ENCODE measurements around the gene KCNH1.

Gene KCNH1

GRCh38 chr1:210747112-210747511 lies 386.8 kb downstream of the KCNH1 start:
- H2BK15ac ChIP-seq (ENCODE audit: low read length) = no peak overlapping the region
- H3K23ac ChIP-seq (ENCODE audit: low read depth, low read length, poor library complexity) = no peak overlapping the region
- H3K36me3 ChIP-seq (replicated peaks in 1 of 2; ENCODE audit: control insufficient read depth in 2 of 2, insufficient read depth in 2 of 2, low read length in 2 of 2) = no peaks in the 10 kb centered on the region
- H2AFZ ChIP-seq (ENCODE audit: low read length) = no peak overlapping the region
- no peak for DNase-seq (ENCODE audit: low spot score)
- H3K4ac ChIP-seq (ENCODE audit: low read length) = no peak overlapping the region
- no peak overlapping the region for H3K18ac ChIP-seq (ENCODE audit: low read length)
- no peak overlapping the region for H4K8ac ChIP-seq (ENCODE audit: low read depth, low read length)
- no peak overlapping the region for H3K14ac ChIP-seq (ENCODE audit: low read length)
- H2AK5ac ChIP-seq (ENCODE audit: low read depth, low read length) = no peak overlapping the region
- H4K91ac ChIP-seq (ENCODE audit: low read depth, low read length, poor library complexity) = no peak overlapping the region
- no peak overlapping the region for H3K4me2 ChIP-seq (ENCODE audit: insufficient read depth, low read length, poor library complexity, severe bottlenecking)
- no peaks in the 10 kb centered on the region for H3K79me1 ChIP-seq (ENCODE audit: low read depth, low read length)
- H3K9me3 ChIP-seq (replicated peaks in 1 of 2; ENCODE audit: control insufficient read depth in 2 of 2, insufficient read depth in 1 of 2, low read depth in 1 of 2, low read length in 2 of 2) = no peaks in the 10 kb centered on the region
- H2BK5ac ChIP-seq (ENCODE audit: low read length) = no peak overlapping the region
- no peak overlapping the region for H3K9ac ChIP-seq (ENCODE audit: low read depth, low read length, poor library complexity)
- H3K4me1 ChIP-seq (ENCODE audit: control insufficient read depth in 2 of 2, insufficient read depth in 1 of 2, low read depth in 1 of 2, low read length in 2 of 2) = no peaks in the 10 kb centered on the region
- no peak overlapping the region for H2BK12ac ChIP-seq (ENCODE audit: low read length)
- H2BK120ac ChIP-seq (ENCODE audit: low read depth, low read length) = no peak overlapping the region
- WGBS, 2 donors (ENCODE audit: extremely low coverage in 2 of 2, insufficient read length in 2 of 2, insufficient replicate concordance in 1 of 2) = no CpG with 5 or more reads among the region's 3 CpGs
- no peak overlapping the region for H3K4me3 ChIP-seq (ENCODE audit: low read length in 2 of 2)
- H3K27ac ChIP-seq (replicated peaks; ENCODE audit: low read length) = no peak overlapping the region
- no peaks in the 10 kb centered on the region for H3K27me3 ChIP-seq (ENCODE audit: control insufficient read depth in 3 of 3, insufficient read depth in 3 of 3, low read depth in 1 of 3, low read length in 3 of 3)

- no peak overlapping the region for H2AK5ac ChIP-seq (ENCODE audit: low read depth, low read length)
- no peaks in the 10 kb centered on the region for H3K36me3 ChIP-seq (replicated peaks in 1 of 2; ENCODE audit: control insufficient read depth in 2 of 2, insufficient read depth in 2 of 2, low read length in 2 of 2)
- no peak for DNase-seq (ENCODE audit: low spot score)
- H3K4me3 ChIP-seq (ENCODE audit: low read length in 2 of 2) = no peak overlapping the region
- no peak overlapping the region for H3K14ac ChIP-seq (ENCODE audit: low read length)
- H4K8ac ChIP-seq (ENCODE audit: low read depth, low read length) = no peak overlapping the region
- no peak overlapping the region for H3K9ac ChIP-seq (ENCODE audit: low read depth, low read length, poor library complexity)
- H3K27ac ChIP-seq (replicated peaks; ENCODE audit: low read length) = no peak overlapping the region
- H3K23ac ChIP-seq (ENCODE audit: low read depth, low read length, poor library complexity) = no peak overlapping the region
- no peaks in the 10 kb centered on the region for H3K9me3 ChIP-seq (replicated peaks in 1 of 2; ENCODE audit: control insufficient read depth in 2 of 2, insufficient read depth in 1 of 2, low read depth in 1 of 2, low read length in 2 of 2)
- no peaks in the 10 kb centered on the region for H3K79me1 ChIP-seq (ENCODE audit: low read depth, low read length)
- no peak overlapping the region for H2AFZ ChIP-seq (ENCODE audit: low read length)
- no peak overlapping the region for H3K4me2 ChIP-seq (ENCODE audit: insufficient read depth, low read length, poor library complexity, severe bottlenecking)
- no peak overlapping the region for H2BK15ac ChIP-seq (ENCODE audit: low read length)
- peaks cover 0 to 2% of the 10 kb centered on the region in 2 donors for H3K4me1 ChIP-seq (ENCODE audit: control insufficient read depth in 2 of 2, insufficient read depth in 1 of 2, low read depth in 1 of 2, low read length in 2 of 2)
- no peak overlapping the region for H3K4ac ChIP-seq (ENCODE audit: low read length)
- H3K18ac ChIP-seq (ENCODE audit: low read length) = no peak overlapping the region
- H4K91ac ChIP-seq (ENCODE audit: low read depth, low read length, poor library complexity) = no peak overlapping the region
- no CpG with 5 or more reads among the region's 3 CpGs for WGBS, 2 donors (ENCODE audit: extremely low coverage in 2 of 2, insufficient read length in 2 of 2, insufficient replicate concordance in 1 of 2)
- no peak overlapping the region for H2BK12ac ChIP-seq (ENCODE audit: low read length)
- H2BK5ac ChIP-seq (ENCODE audit: low read length) = no peak overlapping the region
- no peak overlapping the region for H2BK120ac ChIP-seq (ENCODE audit: low read depth, low read length)
- no peaks in the 10 kb centered on the region for H3K27me3 ChIP-seq (ENCODE audit: control insufficient read depth in 3 of 3, insufficient read depth in 3 of 3, low read depth in 1 of 3, low read length in 3 of 3)
Measured at GRCh38 chr1:210746024-210746731, 387.8 kb downstream of the KCNH1 start.

GRCh38 chr1:210743038-210743437 lies 390.9 kb downstream of the KCNH1 start:
- no peaks in the 10 kb centered on the region for H3K27me3 ChIP-seq (ENCODE audit: control insufficient read depth in 3 of 3, insufficient read depth in 3 of 3, low read depth in 1 of 3, low read length in 3 of 3)
- no peak overlapping the region for H4K8ac ChIP-seq (ENCODE audit: low read depth, low read length)
- no peak overlapping the region for H3K9ac ChIP-seq (ENCODE audit: low read depth, low read length, poor library complexity)
- H4K91ac ChIP-seq (ENCODE audit: low read depth, low read length, poor library complexity) = no peak overlapping the region
- no peak overlapping the region for H3K14ac ChIP-seq (ENCODE audit: low read length)
- no peak overlapping the region for H3K23ac ChIP-seq (ENCODE audit: low read depth, low read length, poor library complexity)
- H3K4ac ChIP-seq (ENCODE audit: low read length) = no peak overlapping the region
- H2AFZ ChIP-seq (ENCODE audit: low read length) = no peak overlapping the region
- peaks cover 0 to 2% of the 10 kb centered on the region in 2 donors for H3K4me1 ChIP-seq (ENCODE audit: control insufficient read depth in 2 of 2, insufficient read depth in 1 of 2, low read depth in 1 of 2, low read length in 2 of 2)
- no peak overlapping the region for H2BK15ac ChIP-seq (ENCODE audit: low read length)
- H3K36me3 ChIP-seq (replicated peaks in 1 of 2; ENCODE audit: control insufficient read depth in 2 of 2, insufficient read depth in 2 of 2, low read length in 2 of 2) = no peaks in the 10 kb centered on the region
- no peak overlapping the region for H3K4me3 ChIP-seq (ENCODE audit: low read length in 2 of 2)
- no peaks in the 10 kb centered on the region for H3K9me3 ChIP-seq (replicated peaks in 1 of 2; ENCODE audit: control insufficient read depth in 2 of 2, insufficient read depth in 1 of 2, low read depth in 1 of 2, low read length in 2 of 2)
- no peak overlapping the region for H2AK5ac ChIP-seq (ENCODE audit: low read depth, low read length)
- H2BK120ac ChIP-seq (ENCODE audit: low read depth, low read length) = no peak overlapping the region
- no peak overlapping the region for H2BK12ac ChIP-seq (ENCODE audit: low read length)
- no peak overlapping the region for H3K27ac ChIP-seq (replicated peaks; ENCODE audit: low read length)
- no peak overlapping the region for H2BK5ac ChIP-seq (ENCODE audit: low read length)
- WGBS, 2 donors (ENCODE audit: extremely low coverage in 2 of 2, insufficient read length in 2 of 2, insufficient replicate concordance in 1 of 2) = no CpG with 5 or more reads among the region's 3 CpGs
- no peak overlapping the region for H3K18ac ChIP-seq (ENCODE audit: low read length)
- DNase-seq (ENCODE audit: low spot score) = no peak
- no peaks in the 10 kb centered on the region for H3K79me1 ChIP-seq (ENCODE audit: low read depth, low read length)
- no peak overlapping the region for H3K4me2 ChIP-seq (ENCODE audit: insufficient read depth, low read length, poor library complexity, severe bottlenecking)

GRCh38 chr1:210741564-210741963 lies 392.4 kb downstream of the KCNH1 start:
- Histone ChIP-seq H2BK15ac (ENCODE audit: low read length) (peak overlapping the region; percentile 12), H3K4ac (ENCODE audit: low read length) (no peak overlapping the region), H2BK5ac (ENCODE audit: low read length) (no peak overlapping the region), H2BK12ac (ENCODE audit: low read length) (no peak overlapping the region), H2AFZ (ENCODE audit: low read length) (no peak overlapping the region), H2AK5ac (ENCODE audit: low read depth, low read length) (no peak overlapping the region), H3K4me2 (ENCODE audit: insufficient read depth, low read length, poor library complexity, severe bottlenecking) (no peak overlapping the region), H3K9ac (ENCODE audit: low read depth, low read length, poor library complexity) (no peak overlapping the region), H3K27me3 (ENCODE audit: control insufficient read depth in 3 of 3, insufficient read depth in 3 of 3, low read depth in 1 of 3, low read length in 3 of 3) (no peaks in the 10 kb centered on the region), H4K8ac (ENCODE audit: low read depth, low read length) (no peak overlapping the region), H3K36me3 (replicated peaks in 1 of 2; ENCODE audit: control insufficient read depth in 2 of 2, insufficient read depth in 2 of 2, low read length in 2 of 2) (no peaks in the 10 kb centered on the region), H3K4me3 (ENCODE audit: low read length in 2 of 2) (no peak overlapping the region), H3K18ac (ENCODE audit: low read length) (no peak overlapping the region), H4K91ac (ENCODE audit: low read depth, low read length, poor library complexity) (no peak overlapping the region), H3K27ac (replicated peaks; ENCODE audit: low read length) (no peak overlapping the region), H3K79me1 (ENCODE audit: low read depth, low read length) (no peaks in the 10 kb centered on the region), H3K4me1 (ENCODE audit: control insufficient read depth in 2 of 2, insufficient read depth in 1 of 2, low read depth in 1 of 2, low read length in 2 of 2) (peaks cover 0 to 2% of the 10 kb centered on the region in 2 donors), H3K23ac (ENCODE audit: low read depth, low read length, poor library complexity) (no peak overlapping the region), H3K9me3 (replicated peaks in 1 of 2; ENCODE audit: control insufficient read depth in 2 of 2, insufficient read depth in 1 of 2, low read depth in 1 of 2, low read length in 2 of 2) (no peaks in the 10 kb centered on the region), H2BK120ac (ENCODE audit: low read depth, low read length) (no peak overlapping the region), H3K14ac (ENCODE audit: low read length) (no peak overlapping the region)
- no CpG with 5 or more reads among the region's 5 CpGs for WGBS, 2 donors (ENCODE audit: extremely low coverage in 2 of 2, insufficient read length in 2 of 2, insufficient replicate concordance in 1 of 2)
- no peak for DNase-seq (ENCODE audit: low spot score)

Measured in neuronal stem cell (in vitro differentiated cells).